ENCODE results near the gene SNAPC4.

Gene SNAPC4

GRCh38 chr9:136395345-136396218, 4.4 kb downstream of the SNAPC4 start:
- no peak for TF ChIP-seq GATA3 (IDR thresholded peaks at IDR 0.05; ENCODE audit: low read depth, low read length)
- no peak for TF ChIP-seq GATA2 (IDR thresholded peaks at IDR 0.05; ENCODE audit: low read depth, low read length)

- TF ChIP-seq GATA2 (IDR thresholded peaks at IDR 0.05; ENCODE audit: low read depth, low read length) = no peak
- no peak for TF ChIP-seq GATA3 (IDR thresholded peaks at IDR 0.05; ENCODE audit: low read depth, low read length)
Observed at GRCh38 chr9:136395020-136395340, 5.0 kb downstream of the SNAPC4 start.

- TF ChIP-seq GATA3 (IDR thresholded peaks at IDR 0.05; ENCODE audit: low read depth, low read length) (no peak), GATA2 (IDR thresholded peaks at IDR 0.05; ENCODE audit: low read depth, low read length) (no peak)
Observed at GRCh38 chr9:136394312-136395019, 5.5 kb downstream of the SNAPC4 start.

- TF ChIP-seq GATA2 (IDR thresholded peaks at IDR 0.05; ENCODE audit: low read depth, low read length) (no peak), GATA3 (IDR thresholded peaks at IDR 0.05; ENCODE audit: low read depth, low read length) (no peak)
Observed at GRCh38 chr9:136393531-136393930, 6.4 kb downstream of the SNAPC4 start.

GRCh38 chr9:136392538-136393449, 7.2 kb downstream of the SNAPC4 start:
- TF ChIP-seq GATA2 (IDR thresholded peaks at IDR 0.05; ENCODE audit: low read depth, low read length) (no peak), GATA3 (IDR thresholded peaks at IDR 0.05; ENCODE audit: low read depth, low read length) (no peak)

GRCh38 chr9:136391737-136392537, 8.0 kb downstream of the SNAPC4 start:
- no peak for TF ChIP-seq GATA2 (IDR thresholded peaks at IDR 0.05; ENCODE audit: low read depth, low read length)
- TF ChIP-seq GATA3 (IDR thresholded peaks at IDR 0.05; ENCODE audit: low read depth, low read length) = no peak

- TF ChIP-seq GATA2 (IDR thresholded peaks at IDR 0.05; ENCODE audit: low read depth, low read length) = no peak
- TF ChIP-seq GATA3 (IDR thresholded peaks at IDR 0.05; ENCODE audit: low read depth, low read length) = no peak
Observed at GRCh38 chr9:136389396-136389795, 10.6 kb downstream of the SNAPC4 start.

- TF ChIP-seq GATA3 (IDR thresholded peaks at IDR 0.05; ENCODE audit: low read depth, low read length) (no peak), GATA2 (IDR thresholded peaks at IDR 0.05; ENCODE audit: low read depth, low read length) (no peak)
Observed at GRCh38 chr9:136387217-136387616, 12.8 kb downstream of the SNAPC4 start.

GRCh38 chr9:136386018-136386417, 14.0 kb downstream of the SNAPC4 start:
- no peak for TF ChIP-seq GATA2 (IDR thresholded peaks at IDR 0.05; ENCODE audit: low read depth, low read length)
- no peak for TF ChIP-seq GATA3 (IDR thresholded peaks at IDR 0.05; ENCODE audit: low read depth, low read length)

- TF ChIP-seq GATA2 (IDR thresholded peaks at IDR 0.05; ENCODE audit: low read depth, low read length) (no peak), GATA3 (IDR thresholded peaks at IDR 0.05; ENCODE audit: low read depth, low read length) (no peak)
Observed at GRCh38 chr9:136385015-136385414, 15.0 kb downstream of the SNAPC4 start.

- TF ChIP-seq GATA2 (IDR thresholded peaks at IDR 0.05; ENCODE audit: low read depth, low read length) (no peak), GATA3 (IDR thresholded peaks at IDR 0.05; ENCODE audit: low read depth, low read length) (no peak)
Observed at GRCh38 chr9:136383436-136383835, 16.5 kb downstream of the SNAPC4 start.

- TF ChIP-seq GATA3 (IDR thresholded peaks at IDR 0.05; ENCODE audit: low read depth, low read length) = no peak
Observed at GRCh38 chr9:136381966-136382513, 17.9 kb downstream of the SNAPC4 start.

GRCh38 chr9:136381311-136381710, 18.7 kb downstream of the SNAPC4 start:
- TF ChIP-seq GATA3 (IDR thresholded peaks at IDR 0.05; ENCODE audit: low read depth, low read length) (no peak), GATA2 (IDR thresholded peaks at IDR 0.05; ENCODE audit: low read depth, low read length) (no peak)
